AG09319 (cell line): ENCODE data around the gene MTIF3.

Source experiments
- DNase-seq: peaks from one replicate; pipeline ENCODE4 v3.0.0-alpha.2; 2010; ENCODE audit warnings: low read depth; ENCODE audit errors: extremely low read depth
- CTCF ChIP-seq: IDR thresholded peaks from 2 replicates; pipeline ENCODE4 v1.5.1; 2011; ENCODE audit warnings: low read depth, mild to moderate bottlenecking, inconsistent platforms, low read length, moderate library complexity

The MTIF3 gene

DNA sequence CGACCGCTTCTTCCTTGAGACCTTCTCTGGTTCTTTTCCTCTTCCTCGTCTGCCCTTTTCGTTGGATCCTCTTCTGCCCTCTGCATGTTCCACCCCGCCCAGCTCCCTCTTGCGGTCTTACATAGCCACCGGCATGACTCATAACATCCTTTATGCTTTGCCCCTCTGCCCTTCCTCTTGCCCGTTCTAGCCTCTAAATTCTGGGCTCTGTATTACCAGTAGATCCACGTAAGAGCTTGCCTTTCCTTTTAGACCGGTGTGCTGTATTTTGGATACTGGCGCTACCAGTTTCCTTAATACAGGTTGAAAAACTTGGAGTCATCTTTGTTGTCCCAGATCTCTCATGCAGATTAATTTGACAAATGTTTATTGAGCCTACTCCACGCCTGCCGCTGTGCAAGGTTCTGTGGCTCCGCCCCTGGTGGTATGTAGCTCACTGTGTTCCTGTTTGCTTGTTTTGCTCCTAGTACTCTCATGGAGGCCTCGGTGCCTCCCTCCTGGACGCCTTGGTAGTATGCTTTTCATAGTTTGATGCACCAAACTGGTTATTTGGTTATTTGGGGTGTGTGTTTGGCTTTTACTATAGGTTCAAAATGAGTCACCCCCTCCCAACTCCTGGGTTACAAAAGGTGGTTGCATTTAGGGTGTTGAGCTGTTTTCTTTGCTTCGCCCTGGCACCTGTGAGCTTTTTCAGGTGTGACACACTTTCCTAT is 24.3 kb downstream of the MTIF3 start:
- DNase-seq: no peak
- peak; percentile 48 for TF ChIP-seq CTCF

- TF ChIP-seq CTCF: no peak
- no peak for DNase-seq
Observed at GRCh38 chr13:27425158-27425917, 25.0 kb downstream of the MTIF3 start.

GRCh38 chr13:27424246-27425157 is 25.9 kb downstream of the MTIF3 start, which contains the start of gene GTF3A:
Gene GTF3A (plus strand): TSS chr13:27424619.
- TF ChIP-seq CTCF: no peak
- peak; percentile 65 for DNase-seq

DNA sequence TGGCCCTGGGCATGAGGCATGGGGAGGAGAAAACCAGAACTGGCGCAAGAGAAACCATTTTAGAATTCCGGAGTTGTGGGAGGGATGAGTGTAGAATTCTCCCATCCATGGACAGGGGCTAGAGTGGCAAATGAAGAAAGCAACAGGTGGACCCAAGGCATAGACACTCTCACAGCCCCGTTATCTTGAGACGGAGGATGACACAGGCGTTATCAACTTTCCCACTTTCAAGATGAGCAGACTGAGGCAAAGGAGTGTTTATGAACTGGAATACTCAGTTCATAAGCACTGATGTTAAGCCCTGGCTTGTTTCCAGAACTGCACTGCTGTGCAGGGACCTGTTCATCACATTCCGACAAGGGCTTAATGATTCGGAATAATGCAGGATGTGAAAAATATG is 27.0 kb downstream of the MTIF3 start:
- no peak for DNase-seq
- no peak for TF ChIP-seq CTCF

DNA sequence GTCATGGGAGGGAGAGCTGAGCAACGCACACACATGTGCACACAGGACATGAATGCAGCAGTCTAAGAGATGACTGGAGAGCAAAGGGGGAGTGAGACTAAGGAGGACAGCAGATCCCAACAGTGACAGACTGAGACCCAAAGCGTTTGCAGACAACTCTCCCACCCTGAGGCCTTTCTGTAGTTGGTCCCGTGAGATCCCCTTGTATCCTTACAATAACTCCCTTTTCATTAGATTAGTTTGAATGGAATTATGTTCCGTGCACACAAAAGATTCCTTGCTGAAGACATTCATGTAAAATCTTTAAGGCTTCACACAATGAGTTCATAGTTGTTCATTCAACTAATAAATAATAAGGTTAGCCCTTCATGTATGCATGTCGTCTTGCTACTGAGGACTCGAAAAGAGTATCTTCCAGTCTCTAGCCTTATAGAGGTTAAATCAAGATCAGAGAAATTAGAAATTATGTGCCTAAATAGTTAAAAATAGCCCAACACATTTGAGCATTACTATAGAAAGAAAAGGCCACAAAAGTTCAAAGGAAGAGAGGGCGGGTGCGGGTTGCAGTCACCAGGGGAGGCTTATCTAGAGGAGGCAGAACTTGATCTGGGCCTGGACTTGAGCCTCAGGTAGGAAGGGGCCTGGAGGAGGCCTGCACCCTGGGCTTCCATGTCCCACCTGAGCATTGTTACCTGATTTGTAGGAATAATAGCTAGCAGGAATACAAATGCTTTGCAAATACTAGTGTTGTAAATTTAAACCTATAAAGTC is 29.1 kb downstream of the MTIF3 start:
- DNase-seq: no peak
- TF ChIP-seq CTCF: no peak

GRCh38 chr13:27419328-27419727 is 31.0 kb downstream of the MTIF3 start:
- no peak for DNase-seq
- no peak for TF ChIP-seq CTCF
